Karpas-422 (cell line): ENCODE results near the gene SERINC3. TPM values are rescaled to one million over a fixed set of nuclear protein-coding genes. Genes with fewer than 3 reads are reported as not detected.

ENCODE experiments used
- DNase-seq: peaks from one replicate; pipeline ENCODE4 v3.0.0-alpha.2; 2015
- H2AFZ ChIP-seq: fragments of 200-600 bp; sonication (generic); 2 replicates; pipeline ENCODE4 v1.6.1; 2014; ENCODE audit warnings: antibody characterized with exemption, low read length, mixed read lengths
- H3K27ac ChIP-seq: fragments of 200-600 bp; sonication (generic); 2 replicates; pipeline ENCODE4 v1.5.1; 2014; ENCODE audit warnings: mild to moderate bottlenecking, low read length, moderate library complexity
- H3K27me3 ChIP-seq: fragments of 200-600 bp; sonication (generic); 2 replicates; pipeline ENCODE4 v1.6.1; 2014; ENCODE audit warnings: low read length, mixed read lengths
- H3K36me3 ChIP-seq: fragments of 200-600 bp; sonication (generic); 2 replicates; pipeline ENCODE4 v1.6.1; 2014; ENCODE audit warnings: low read length, mixed read lengths; ENCODE audit not compliant: insufficient read depth
- H3K4me1 ChIP-seq: fragments of 200-600 bp; sonication (generic); 2 replicates; pipeline ENCODE4 v1.6.1; 2014; ENCODE audit warnings: mild to moderate bottlenecking, low read length, mixed read lengths
- H3K4me2 ChIP-seq: fragments of 200-600 bp; sonication (generic); 2 replicates; pipeline ENCODE4 v1.6.1; 2014; ENCODE audit warnings: low read length, low read depth, mild to moderate bottlenecking; ENCODE audit not compliant: poor library complexity, severe bottlenecking
- H3K4me3 ChIP-seq: fragments of 200-600 bp; sonication (generic); 2 replicates; pipeline ENCODE4 v1.5.1; 2014; ENCODE audit warnings: mild to moderate bottlenecking, antibody characterized with exemption, low read length, mixed read lengths
- H3K79me2 ChIP-seq: fragments of 200-600 bp; sonication (generic); 2 replicates; pipeline ENCODE4 v1.6.1; 2014; ENCODE audit warnings: mild to moderate bottlenecking, low read length, mixed read lengths
- H3K9ac ChIP-seq: fragments of 200-600 bp; sonication (generic); 2 replicates; pipeline ENCODE4 v1.6.0; 2014; ENCODE audit warnings: low read length
- H3K9me2 ChIP-seq: fragments of 200-600 bp; sonication (generic), shearing (Covaris generic); replicated peaks from 2 replicates; pipeline ENCODE4 v1.6.0; 2014; ENCODE audit warnings: mild to moderate bottlenecking, low read length, moderate library complexity; ENCODE audit not compliant: insufficient read depth
- H3K9me3 ChIP-seq: fragments of 300-700, 200-600 bp; sonication (generic); 2 replicates; pipeline ENCODE4 v1.6.1; 2014; ENCODE audit warnings: low read length, mixed read lengths
- H4K20me1 ChIP-seq: fragments of 200-600 bp; sonication (generic); 2 replicates; pipeline ENCODE4 v1.6.1; 2014; ENCODE audit warnings: mild to moderate bottlenecking, antibody characterized with exemption, low read length, low read depth; ENCODE audit not compliant: insufficient read depth
- total RNA-seq: library from RNA; depleted of rRNA; stranded (reverse); fragments of >200 nt; shearing (Covaris generic); gene quantifications from 2 replicates; pipeline ENCODE4 v1.2.3, GENCODE V29; 2014; ENCODE audit warnings: low replicate concordance

Gene SERINC3
- total RNA-seq, 1 experiment from 2014 or later, result 84.8 TPM

GRCh38 chr20:44542890-44543289 is 21.0 kb upstream of the SERINC3 start:
- Histone ChIP-seq H3K9me2 (no peaks in the 10 kb centered on the region), H2AFZ (no peak overlapping the region), H3K4me3 (no peak overlapping the region), H3K36me3 (no peaks in the 10 kb centered on the region), H3K9me3 (no peaks in the 10 kb centered on the region), H3K4me2 (no peak overlapping the region), H3K27me3 (no peaks in the 10 kb centered on the region), H4K20me1 (no peaks in the 10 kb centered on the region; the same call in 1 of the 2 replicates), H3K4me1 (no peaks in the 10 kb centered on the region), H3K27ac (no peak overlapping the region), H3K9ac (no peak overlapping the region), H3K79me2 (no peaks in the 10 kb centered on the region)
- DNase-seq, result no peak

- Histone ChIP-seq H3K9me2 (no peaks in the 10 kb centered on the region), H2AFZ (no peak overlapping the region), H3K27me3 (no peaks in the 10 kb centered on the region), H3K4me1 (no peaks in the 10 kb centered on the region), H3K79me2 (no peaks in the 10 kb centered on the region), H3K27ac (no peak overlapping the region), H3K4me3 (no peak overlapping the region), H4K20me1 (no peaks in the 10 kb centered on the region; the same call in 1 of the 2 replicates), H3K36me3 (no peaks in the 10 kb centered on the region), H3K4me2 (no peak overlapping the region), H3K9me3 (no peaks in the 10 kb centered on the region), H3K9ac (no peak overlapping the region)
- DNase-seq, result no peak
These were observed 20.1 kb upstream of the SERINC3 start for GRCh38 chr20:44541992-44542391.

GRCh38 chr20:44540834-44541233 is 19.0 kb upstream of the SERINC3 start:
- Histone ChIP-seq H4K20me1 (no peaks in the 10 kb centered on the region; the same call in 1 of the 2 replicates), H3K4me3 (no peak overlapping the region), H3K27me3 (no peaks in the 10 kb centered on the region), H3K4me1 (0 out of 2 replicates have a peak, but pooled peaks cover 3% of the 10 kb centered on the region), H3K36me3 (no peaks in the 10 kb centered on the region), H3K79me2 (no peaks in the 10 kb centered on the region), H3K4me2 (no peak overlapping the region), H2AFZ (no peak overlapping the region), H3K27ac (no peak overlapping the region), H3K9ac (no peak overlapping the region), H3K9me2 (no peaks in the 10 kb centered on the region), H3K9me3 (no peaks in the 10 kb centered on the region)
- DNase-seq, result no peak

GRCh38 chr20:44537993-44538392 is 16.1 kb upstream of the SERINC3 start:
- Histone ChIP-seq H3K9ac (no peak overlapping the region), H3K4me2 (no peak overlapping the region), H4K20me1 (no peaks in the 10 kb centered on the region; the same call in 1 of the 2 replicates), H3K27me3 (no peaks in the 10 kb centered on the region), H2AFZ (no peak overlapping the region), H3K9me3 (no peaks in the 10 kb centered on the region), H3K27ac (no peak overlapping the region), H3K79me2 (no peaks in the 10 kb centered on the region), H3K4me1 (0 out of 2 replicates have a peak, but pooled peaks cover 3% of the 10 kb centered on the region), H3K4me3 (no peak overlapping the region), H3K36me3 (no peaks in the 10 kb centered on the region), H3K9me2 (no peaks in the 10 kb centered on the region)
- DNase-seq, result no peak

- Histone ChIP-seq H3K4me2 (no peak overlapping the region), H3K9me2 (no peaks in the 10 kb centered on the region), H3K4me1 (peaks cover 15% of the 10 kb centered on the region), H3K4me3 (no peak overlapping the region), H2AFZ (no peak overlapping the region), H3K27ac (no peak overlapping the region), H3K27me3 (no peaks in the 10 kb centered on the region), H3K36me3 (no peaks in the 10 kb centered on the region), H3K9me3 (no peaks in the 10 kb centered on the region), H3K9ac (no peak overlapping the region), H3K79me2 (no peaks in the 10 kb centered on the region), H4K20me1 (no peaks in the 10 kb centered on the region; the same call in 1 of the 2 replicates)
- no peak for DNase-seq
These were observed 14.3 kb upstream of the SERINC3 start for GRCh38 chr20:44536175-44536574.

- no peak overlapping the region for H3K4me3 ChIP-seq
- no peaks in the 10 kb centered on the region for H3K9me3 ChIP-seq
- DNase-seq, result no peak
These were observed 12.1 kb upstream of the SERINC3 start for GRCh38 chr20:44533928-44534327.

GRCh38 chr20:44532981-44533331 is 11.1 kb upstream of the SERINC3 start:
- peaks cover 18% of the 10 kb centered on the region for H3K4me1 ChIP-seq
- no peak overlapping the region for H3K9ac ChIP-seq
- H3K9me2 ChIP-seq, result no peaks in the 10 kb centered on the region
- no peak overlapping the region for H2AFZ ChIP-seq
- no peaks in the 10 kb centered on the region for H3K27me3 ChIP-seq
- H3K4me2 ChIP-seq, result no peak overlapping the region
- no peak overlapping the region for H3K4me3 ChIP-seq
- no peak for DNase-seq
- no peaks in the 10 kb centered on the region for H3K36me3 ChIP-seq
- H3K27ac ChIP-seq, result no peak overlapping the region
- no peaks in the 10 kb centered on the region for H3K9me3 ChIP-seq
- no peaks in the 10 kb centered on the region for H3K79me2 ChIP-seq
- H4K20me1 ChIP-seq, result no peaks in the 10 kb centered on the region; the same call in 1 of the 2 replicates

More at GRCh38 chr20:44533928-44534327, 12.1 kb upstream of the SERINC3 start:
- Histone ChIP-seq H3K79me2 (no peaks in the 10 kb centered on the region), H3K9ac (no peak overlapping the region), H2AFZ (no peak overlapping the region), H3K9me2 (no peaks in the 10 kb centered on the region), H4K20me1 (no peaks in the 10 kb centered on the region; the same call in 1 of the 2 replicates), H3K4me2 (no peak overlapping the region), H3K36me3 (no peaks in the 10 kb centered on the region), H3K27me3 (no peaks in the 10 kb centered on the region), H3K27ac (no peak overlapping the region), H3K4me1 (peaks cover 18% of the 10 kb centered on the region)

GRCh38 chr20:44532259-44532980 is 10.6 kb upstream of the SERINC3 start:
- peaks cover 18% of the 10 kb centered on the region for H3K4me1 ChIP-seq
- H3K79me2 ChIP-seq, result no peaks in the 10 kb centered on the region
- no peak for DNase-seq
- H3K9me2 ChIP-seq, result no peaks in the 10 kb centered on the region
- peak overlapping the region; percentile 78 for H3K9ac ChIP-seq
- H3K36me3 ChIP-seq, result no peaks in the 10 kb centered on the region
- no peak overlapping the region for H3K27ac ChIP-seq
- H3K4me2 ChIP-seq, result peak overlapping the region; percentile 91
- H4K20me1 ChIP-seq, result no peaks in the 10 kb centered on the region; the same call in 1 of the 2 replicates
- H3K4me3 ChIP-seq, result peak overlapping the region; percentile 76
- no peaks in the 10 kb centered on the region for H3K9me3 ChIP-seq
- H2AFZ ChIP-seq, result peak overlapping the region; percentile 100
- H3K27me3 ChIP-seq, result no peaks in the 10 kb centered on the region
